HS-5 (cell line): ENCODE measurements around the gene SCRN2.
A peak's percentile ranks its signal among the peaks of the same experiment; 100 is the strongest.

Source experiments
- DNase-seq: peaks from one replicate; pipeline ENCODE4 v3.0.0-alpha.2; 2012; ENCODE audit warnings: low read depth

SCRN2 gene

DNA sequence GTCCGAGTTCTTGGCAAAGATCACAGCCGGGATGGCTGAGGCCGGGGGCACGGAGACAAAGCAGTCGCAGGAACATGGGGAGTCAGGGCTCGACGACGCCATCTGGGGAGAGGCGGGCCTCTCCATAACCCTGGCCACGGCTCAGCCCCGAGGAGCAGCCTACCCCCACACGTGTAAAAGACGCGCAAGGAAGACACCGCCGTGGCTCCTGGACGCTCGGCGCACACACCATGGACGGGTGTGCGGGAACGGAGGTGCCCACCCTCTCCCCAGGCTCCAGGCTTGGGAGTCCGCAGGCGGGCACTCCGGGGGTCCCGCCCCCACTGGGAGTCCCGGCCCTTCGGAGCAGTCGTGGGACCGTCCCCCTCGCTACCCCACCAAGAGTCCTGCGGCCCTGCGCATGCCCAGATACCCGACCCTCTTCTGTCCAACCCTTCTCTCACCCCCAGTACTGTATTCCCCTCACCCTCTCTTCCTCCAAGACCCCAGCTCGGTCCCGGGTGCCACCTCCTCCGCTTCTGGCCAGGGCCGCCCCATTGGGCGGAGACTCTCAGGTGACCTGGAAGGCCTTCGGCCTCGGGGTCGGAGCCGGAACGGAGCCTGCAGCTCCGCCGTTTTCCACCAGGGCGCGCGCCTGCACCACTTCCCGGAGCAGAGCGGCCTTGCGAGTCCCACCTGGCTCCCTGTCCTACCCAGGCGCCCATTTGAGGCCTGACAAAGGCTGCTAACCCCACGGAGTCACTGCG is at the start of gene SCRN2:
Gene SCRN2 (minus strand): TSS at position 532 of the 746 bp plus-strand sequence. CDS start 430 bp downstream, at position 102.
- peak; percentile 67 for DNase-seq

DNA sequence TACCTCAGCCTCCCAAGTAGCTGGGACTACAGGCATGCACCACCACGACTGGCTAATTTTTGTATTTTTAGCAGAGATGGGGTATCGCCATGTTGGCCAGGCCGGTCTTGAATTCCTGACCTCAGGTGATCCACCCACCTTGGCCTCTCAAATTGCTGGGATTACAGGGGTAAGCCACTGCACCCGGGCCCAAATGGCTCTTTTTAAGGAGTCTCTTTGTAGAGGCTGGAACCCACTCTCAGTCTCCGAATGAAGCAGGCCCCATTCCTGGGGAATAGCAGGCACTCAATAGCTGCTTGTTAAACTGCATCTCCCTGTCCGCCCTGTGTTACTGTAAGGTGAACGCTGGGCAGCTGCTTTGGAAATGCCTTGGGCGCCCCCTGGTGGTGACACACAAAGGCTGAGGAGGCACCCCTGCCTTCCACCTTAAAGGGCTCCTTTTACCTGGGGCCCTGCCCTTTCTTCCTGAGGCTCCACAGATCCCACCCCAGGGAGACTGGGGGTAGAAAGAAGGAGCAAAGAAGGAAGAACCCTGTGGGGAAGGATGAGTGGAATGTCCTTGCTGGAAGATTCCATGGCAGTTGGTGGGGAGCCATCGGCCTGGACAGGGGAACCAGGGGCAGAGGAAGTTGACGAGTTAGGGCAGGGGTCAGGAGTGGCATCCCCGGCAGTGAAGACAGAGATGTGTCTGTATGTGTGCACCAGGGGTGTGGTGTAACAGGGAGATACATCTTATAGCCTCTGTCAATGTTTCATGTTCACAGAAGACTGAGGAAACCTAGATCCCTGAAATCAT is 48.9 kb upstream of the SCRN2 start:
- no peak for DNase-seq

DNA sequence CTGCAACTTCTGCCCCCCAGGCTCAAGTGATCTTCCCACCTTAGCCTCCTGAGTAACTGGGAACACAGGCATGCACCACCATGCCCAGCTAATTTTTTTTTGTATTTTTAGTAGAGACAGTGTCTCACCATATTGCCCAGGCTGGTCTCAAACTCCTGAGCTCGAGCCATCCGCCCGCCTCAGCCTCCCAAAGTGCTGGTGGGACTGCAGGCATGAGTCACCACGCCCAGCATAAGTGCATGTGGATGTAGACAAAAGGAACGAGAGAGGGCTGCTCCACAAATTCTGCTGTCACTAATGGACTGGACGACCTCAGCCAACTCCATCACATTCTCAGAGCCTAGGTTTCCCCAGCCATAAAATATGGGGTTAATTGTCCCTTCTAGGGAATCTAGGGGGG is 47.2 kb upstream of the SCRN2 start:
- no peak for DNase-seq

DNA sequence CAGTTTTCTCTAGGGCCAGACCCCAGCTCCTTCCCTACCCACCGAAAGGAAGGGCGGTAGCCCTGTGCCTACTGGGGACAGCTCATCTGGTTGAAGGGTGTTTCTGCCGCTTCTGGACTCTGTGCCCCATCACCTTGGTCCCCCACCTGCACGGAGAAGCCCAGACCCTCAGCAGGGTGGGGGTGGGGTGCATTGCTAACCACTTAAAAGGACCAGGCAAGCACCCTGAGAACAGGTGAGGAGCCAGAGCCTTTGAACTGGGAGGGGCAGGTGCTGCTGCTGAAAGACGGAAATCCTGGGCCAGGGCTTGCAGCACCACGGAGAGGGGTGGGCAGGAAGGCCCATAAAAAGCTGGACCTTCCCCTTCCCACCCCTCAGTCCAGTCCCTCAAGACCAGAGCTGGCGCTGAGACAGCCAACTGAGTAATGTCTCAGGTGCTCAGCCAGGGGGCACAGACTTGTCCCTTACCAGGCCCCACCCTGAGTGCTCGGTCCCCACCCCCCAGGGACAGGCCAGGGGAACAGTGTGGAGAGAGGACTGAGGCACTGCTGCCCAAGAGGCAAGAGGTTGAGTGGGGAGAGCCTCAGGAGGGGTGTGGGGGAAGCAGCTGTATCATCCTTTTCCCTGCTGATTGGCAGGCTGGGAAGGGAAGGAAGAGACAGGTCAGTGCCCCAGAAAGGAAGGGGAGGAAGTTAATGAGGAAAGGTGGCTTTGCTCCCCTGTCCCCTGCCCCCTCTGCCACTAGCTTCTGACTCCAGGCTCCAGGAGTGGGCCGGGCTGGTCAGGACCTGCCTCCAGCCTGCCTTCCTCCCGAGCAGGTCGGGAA is 44.0 kb upstream of the SCRN2 start:
- DNase-seq, result no peak

DNA sequence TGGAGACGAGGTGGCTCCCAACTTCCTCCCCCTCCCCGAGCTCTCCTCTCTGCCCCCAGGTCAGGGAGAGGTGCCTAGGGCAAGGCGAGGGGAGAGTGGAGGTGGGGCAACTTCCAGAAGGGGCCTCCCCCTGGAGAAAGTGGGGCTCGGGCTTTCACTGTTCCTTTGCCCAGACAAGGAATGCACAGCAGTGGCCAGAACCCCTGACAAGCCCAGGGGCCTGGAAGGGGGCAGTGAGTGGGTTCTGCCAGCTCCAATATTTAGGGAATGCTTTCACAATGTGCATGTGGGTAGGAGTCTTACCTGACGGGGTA is 43.3 kb upstream of the SCRN2 start:
- DNase-seq, result no peak

DNA sequence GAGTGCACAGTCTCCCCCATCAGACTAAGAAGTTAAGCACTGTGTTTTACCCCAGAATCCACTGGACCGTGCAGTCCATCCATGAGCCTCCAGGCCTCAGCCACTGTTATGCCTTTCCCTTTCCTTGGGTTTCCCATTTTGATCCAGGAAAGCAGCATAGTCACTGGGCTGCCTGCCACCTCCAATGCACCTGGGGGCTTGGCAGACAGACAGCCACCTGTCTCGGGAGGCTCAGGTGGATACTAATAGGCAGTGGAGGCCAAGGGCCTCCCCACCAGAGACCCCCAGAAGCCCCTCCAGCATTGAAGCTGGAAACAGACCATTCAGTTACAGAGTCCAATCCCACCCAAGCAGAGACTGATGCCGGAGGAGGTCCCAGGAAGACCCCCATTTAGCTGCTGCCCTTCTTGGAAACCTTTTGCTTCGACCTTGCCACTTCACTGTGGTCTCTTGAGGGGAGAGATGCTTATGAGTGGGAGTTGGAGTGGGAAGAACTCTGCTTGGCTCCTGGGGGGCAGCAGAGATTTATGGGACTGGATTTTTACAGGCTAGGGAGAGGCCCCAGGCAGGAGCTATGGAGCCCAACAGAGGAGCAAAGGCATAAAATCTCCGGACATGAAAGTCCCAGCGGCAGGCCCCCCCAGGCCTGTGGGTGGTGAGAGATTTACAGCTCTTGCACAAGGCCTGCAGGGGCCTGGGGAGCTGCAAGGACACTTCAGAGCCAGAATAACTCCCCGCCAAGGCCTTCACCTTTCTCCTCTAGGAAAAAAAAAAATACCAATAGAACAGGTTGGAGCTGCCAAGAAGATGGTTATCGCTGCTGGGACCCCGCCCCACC is 42.7 kb upstream of the SCRN2 start:
- no peak for DNase-seq

DNA sequence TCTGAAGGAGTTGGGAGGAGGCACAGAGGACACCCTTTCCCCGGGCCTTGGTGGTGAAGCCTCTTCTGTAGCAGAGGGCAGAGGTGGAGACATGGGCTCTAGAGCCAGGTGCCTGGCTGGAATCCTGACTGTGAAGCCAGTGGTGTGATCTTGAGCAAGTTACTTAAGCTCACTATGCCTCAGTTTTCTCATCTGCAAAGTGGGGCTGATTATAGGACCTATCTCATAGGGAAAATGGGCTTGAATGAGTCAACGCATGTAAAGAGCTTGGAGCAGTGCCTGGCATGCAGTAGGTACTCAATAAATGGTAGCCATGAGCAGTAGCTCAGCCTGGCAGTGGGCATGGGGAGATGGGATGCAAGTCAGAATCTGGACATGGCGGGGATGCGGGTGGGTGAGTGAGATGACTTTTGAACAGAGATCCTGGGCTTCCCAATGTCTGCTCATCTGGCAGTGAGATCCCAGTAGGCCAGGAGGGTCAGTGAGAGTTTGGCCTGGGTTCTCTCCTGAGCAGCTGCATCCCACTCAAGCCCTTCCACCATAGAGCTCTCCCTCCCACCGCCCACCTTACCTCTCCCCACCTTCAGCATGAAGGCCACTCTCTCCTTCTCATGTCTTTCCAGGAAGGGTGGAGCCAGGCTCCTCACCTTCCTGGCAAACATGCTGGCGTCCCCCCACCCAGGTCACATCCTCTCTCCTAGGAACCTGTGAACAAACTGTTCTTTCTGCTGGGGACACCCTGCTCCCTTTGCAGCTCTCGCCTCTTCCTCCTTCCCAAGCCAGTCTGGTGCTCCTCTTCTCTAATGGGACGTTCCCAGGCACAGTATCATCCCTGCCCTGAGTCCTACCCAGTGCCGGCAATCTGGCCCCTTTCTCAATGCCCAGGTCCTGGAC is 41.9 kb upstream of the SCRN2 start:
- DNase-seq, result no peak

DNA sequence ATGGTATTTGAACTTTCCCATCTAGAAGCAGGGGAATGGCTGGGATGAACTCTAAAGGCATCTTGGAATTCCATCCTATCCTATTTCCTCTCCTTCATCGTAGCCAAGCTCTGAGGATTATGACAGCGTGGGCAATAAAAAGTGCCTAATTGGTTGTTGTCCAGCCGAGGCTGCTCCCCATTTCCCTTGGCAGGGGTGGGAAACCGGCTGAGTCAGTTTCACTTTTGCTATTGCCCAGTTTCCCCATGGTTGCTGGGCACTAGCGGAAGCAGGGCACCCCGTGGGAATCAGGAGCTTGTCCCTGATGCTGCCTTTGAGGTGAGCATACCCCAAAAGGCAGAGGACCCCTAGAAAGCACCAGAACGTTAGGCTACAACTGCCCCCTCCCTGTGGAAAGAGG is 41.2 kb upstream of the SCRN2 start:
- no peak for DNase-seq

- no peak for DNase-seq
Measured at GRCh38 chr17:47879776-47880454, 38.8 kb upstream of the SCRN2 start.

DNA sequence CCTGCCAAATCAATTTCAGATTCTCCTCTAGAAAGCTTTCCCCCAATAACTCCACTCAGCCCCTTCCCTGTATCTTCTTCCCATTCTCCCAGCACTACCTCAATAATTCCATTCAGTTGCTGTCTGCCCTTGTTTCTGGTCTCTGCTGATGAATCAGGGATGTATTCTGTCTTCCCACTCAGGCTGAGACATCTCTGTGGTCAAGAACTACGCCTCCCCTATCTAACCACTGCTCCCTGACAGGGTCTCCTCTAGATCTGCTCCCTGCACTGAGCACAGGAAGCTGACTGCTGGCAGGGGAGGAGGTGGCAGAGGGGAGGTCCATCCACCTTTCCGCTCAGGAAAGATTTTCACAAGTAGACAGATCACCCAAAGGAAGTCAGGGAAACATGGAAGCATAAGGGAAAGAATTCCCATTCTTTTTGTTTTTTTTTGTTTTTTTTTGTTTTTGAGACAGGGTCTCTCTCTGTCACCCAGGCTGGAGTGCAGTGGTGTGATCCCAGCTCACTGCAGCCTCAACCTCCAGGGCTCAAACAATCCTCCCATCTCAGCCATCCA is 38.0 kb upstream of the SCRN2 start:
- DNase-seq, result no peak

DNA sequence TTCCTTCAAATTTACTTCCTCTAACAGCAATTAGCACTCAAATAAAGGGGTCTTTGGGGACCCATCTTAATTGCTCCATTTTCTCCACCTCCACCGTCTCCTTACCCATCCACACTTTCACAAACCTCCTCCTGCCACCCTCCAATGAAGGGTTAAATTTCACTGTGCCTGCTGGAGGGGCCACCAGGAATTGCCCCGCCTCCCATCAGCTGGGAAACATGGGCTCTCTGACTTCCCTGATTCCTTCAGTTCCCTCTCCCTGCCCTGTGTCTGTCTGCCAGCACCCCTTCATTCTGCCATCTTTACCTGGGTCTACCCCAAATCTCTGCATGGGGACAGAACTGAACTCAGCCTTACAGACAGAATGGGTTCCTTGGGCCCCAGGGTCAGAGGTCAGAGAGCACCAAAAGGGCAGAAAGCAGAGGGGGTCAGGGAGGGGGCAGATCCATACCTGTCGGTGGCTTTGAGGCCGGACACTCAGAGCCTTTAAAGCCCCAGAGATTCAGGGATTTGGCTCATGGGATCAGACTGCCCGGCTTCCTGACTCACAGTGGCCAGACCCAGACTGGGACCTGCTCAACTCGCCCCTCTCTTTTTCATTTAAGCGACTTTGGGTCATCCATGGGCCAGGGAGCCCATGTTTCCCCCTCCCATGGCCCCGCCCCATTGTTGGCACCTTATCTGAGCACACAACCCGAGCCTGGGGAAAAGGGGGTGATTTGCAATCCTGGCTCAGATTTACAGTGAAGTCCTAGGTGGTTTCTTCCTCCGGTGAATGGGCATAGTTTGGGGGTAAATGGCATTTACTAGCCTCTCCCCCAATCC is 37.3 kb upstream of the SCRN2 start:
- no peak for DNase-seq

- DNase-seq, result no peak
Measured at GRCh38 chr17:47877368-47878034, 36.4 kb upstream of the SCRN2 start.

GRCh38 chr17:47875011-47875985 is 34.2 kb upstream of the SCRN2 start:
- DNase-seq, result no peak

DNA sequence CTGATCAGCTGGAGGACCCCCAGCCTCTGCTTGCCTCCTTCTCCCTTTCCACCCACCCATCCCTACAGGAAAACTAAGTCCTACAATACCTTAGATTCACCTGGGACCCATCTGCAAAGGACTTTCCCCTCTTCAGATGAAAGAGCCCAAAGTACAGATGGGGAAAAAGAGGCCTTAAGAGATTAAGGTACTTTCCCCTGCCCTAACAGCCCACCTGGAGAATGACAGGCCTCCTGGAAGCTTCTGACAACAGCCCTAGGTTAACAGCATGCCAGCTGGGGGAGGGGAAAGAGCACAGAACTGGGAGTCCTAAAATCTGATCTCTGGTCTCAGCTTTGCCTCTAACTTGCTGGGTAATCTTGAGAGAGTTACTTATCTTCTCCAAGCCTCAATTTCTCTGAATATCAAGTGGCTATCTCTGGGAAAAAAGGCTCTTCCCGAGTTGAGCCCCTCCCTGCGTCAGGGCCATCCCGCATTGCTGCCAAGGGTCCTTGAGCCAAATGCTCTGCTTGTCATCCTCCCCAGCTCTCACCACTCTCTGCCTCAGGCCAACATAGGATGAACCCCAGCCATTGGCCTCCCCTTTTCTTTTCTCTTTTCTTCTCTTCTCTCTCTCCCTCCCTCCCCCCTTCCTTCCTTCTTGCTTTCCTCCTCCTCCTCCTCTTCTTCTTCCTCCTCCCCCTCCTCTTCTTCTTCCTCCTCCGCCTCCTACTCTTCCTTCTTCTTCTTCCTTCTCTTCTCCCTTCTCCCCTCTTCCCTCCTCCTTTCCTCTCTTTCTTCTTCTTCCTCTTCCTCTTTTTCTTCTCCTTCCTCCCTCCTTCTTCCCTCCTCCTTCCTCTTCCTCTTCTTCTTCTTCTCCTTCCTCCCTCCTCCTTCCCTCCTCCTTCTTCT is 32.4 kb upstream of the SCRN2 start:
- no peak for DNase-seq

- no peak for DNase-seq
Measured at GRCh38 chr17:47872651-47873161, 31.6 kb upstream of the SCRN2 start.
